DND-41 (cell line): ENCODE results near the gene CARD11.

Experiments
- ATAC-seq: fragments of 200-7000 bp; cut with Tn5 transposase; 3 replicates; pipeline ENCODE4 v1.9.1; 2021; ENCODE audit warnings: low read depth; ENCODE audit not compliant: insufficient read depth
- DNase-seq: peaks from one replicate; pipeline ENCODE4 v3.0.0-alpha.2; 2020
- H2AFZ ChIP-seq: 2 replicates; pipeline ENCODE4 v1.6.0; 2012; ENCODE audit warnings: low read depth, low read length
- H3K27ac ChIP-seq: 2 replicates; pipeline ENCODE4 v1.5.1; 2012; ENCODE audit warnings: low read length, inconsistent platforms
- H3K27me3 ChIP-seq: fragments of 200-600 bp; sonication (generic); 2 replicates; pipeline ENCODE4 v1.6.0; 2012; ENCODE audit warnings: low read length, mild to moderate bottlenecking, inconsistent platforms; ENCODE audit not compliant: insufficient read depth, poor library complexity
- H3K36me3 ChIP-seq: 2 replicates; pipeline ENCODE4 v1.5.1; 2012; ENCODE audit warnings: low read length, inconsistent platforms; ENCODE audit not compliant: insufficient read depth
- H3K4me1 ChIP-seq: 2 replicates; pipeline ENCODE4 v1.5.1; 2012; ENCODE audit warnings: mild to moderate bottlenecking, low read length; ENCODE audit not compliant: insufficient read depth
- H3K4me2 ChIP-seq: 2 replicates; pipeline ENCODE4 v1.6.0; 2012; ENCODE audit warnings: mild to moderate bottlenecking, moderate library complexity, low read length, inconsistent platforms; ENCODE audit not compliant: insufficient read depth
- H3K4me3 ChIP-seq, 2 experiments: fragments of 200-600 bp in 1 of 2; shearing (Covaris generic) in 1 of 2; 2 replicates each; pipeline ENCODE4 v1.5.1; 2012 to 2016; ENCODE audit warnings: inconsistent platforms in 2 of 2, low read length in 2 of 2, mild to moderate bottlenecking in 2 of 2, low read depth in 1 of 2, moderate library complexity in 1 of 2
- H3K79me2 ChIP-seq: 2 replicates; pipeline ENCODE4 v1.6.0; 2012; ENCODE audit warnings: low read length, inconsistent platforms; ENCODE audit not compliant: insufficient read depth
- H3K9ac ChIP-seq: 2 replicates; pipeline ENCODE4 v1.6.0; 2012; ENCODE audit warnings: low read depth, mild to moderate bottlenecking, inconsistent platforms, low read length, moderate library complexity
- H3K9me3 ChIP-seq: 2 replicates; pipeline ENCODE4 v1.5.1; 2012; ENCODE audit warnings: low read length, moderate library complexity, mild to moderate bottlenecking, inconsistent platforms; ENCODE audit not compliant: insufficient read depth, severe bottlenecking
- H4K20me1 ChIP-seq: 2 replicates; pipeline ENCODE4 v1.6.0; 2012; ENCODE audit warnings: low read length; ENCODE audit not compliant: insufficient read depth
- CTCF ChIP-seq: IDR thresholded peaks from 2 replicates; pipeline ENCODE4 v1.5.1; 2012; ENCODE audit warnings: borderline replicate concordance, low read length, moderate library complexity, mild to moderate bottlenecking; ENCODE audit not compliant: poor library complexity, severe bottlenecking; ENCODE audit errors: extremely low read depth
- EZH2 ChIP-seq: IDR thresholded peaks from 3 replicates; pipeline ENCODE4 v1.6.1; 2012; ENCODE audit warnings: borderline replicate concordance, low read depth, mild to moderate bottlenecking, moderate library complexity, low read length, inconsistent platforms; ENCODE audit not compliant: severe bottlenecking

CARD11 gene

GRCh38 chr7:2986561-2986960 is 57.1 kb downstream of the CARD11 start:
- DNase-seq (no peak), ATAC-seq (no peak)
- H3K9ac ChIP-seq = no peak overlapping the region
- no peaks in the 10 kb centered on the region for H3K36me3 ChIP-seq
- H3K4me2 ChIP-seq = no peak overlapping the region
- no peaks in the 10 kb centered on the region for H3K79me2 ChIP-seq
- no peaks in the 10 kb centered on the region for H3K9me3 ChIP-seq
- no peak overlapping the region for H2AFZ ChIP-seq
- H3K27me3 ChIP-seq = no peaks in the 10 kb centered on the region
- H3K4me3 ChIP-seq = no peak overlapping the region
- no peaks in the 10 kb centered on the region for H4K20me1 ChIP-seq
- H3K4me1 ChIP-seq = no peaks in the 10 kb centered on the region
- H3K27ac ChIP-seq = no peak overlapping the region
- TF ChIP-seq EZH2 (no peak), CTCF (no peak)

- Histone ChIP-seq H3K36me3 (no peaks in the 10 kb centered on the region), H3K4me3 (no peak overlapping the region), H3K9me3 (no peaks in the 10 kb centered on the region), H3K9ac (no peak overlapping the region), H3K27ac (no peak overlapping the region), H3K79me2 (no peaks in the 10 kb centered on the region), H2AFZ (no peak overlapping the region), H3K4me1 (no peaks in the 10 kb centered on the region), H3K4me2 (no peak overlapping the region), H4K20me1 (no peaks in the 10 kb centered on the region), H3K27me3 (no peaks in the 10 kb centered on the region)
- ATAC-seq = no peak
- TF ChIP-seq EZH2 (no peak), CTCF (no peak)
- no peak for DNase-seq
These were observed 57.8 kb downstream of the CARD11 start for GRCh38 chr7:2985866-2986265.

- Histone ChIP-seq H3K9me3 (no peaks in the 10 kb centered on the region), H3K27ac (no peak overlapping the region), H3K4me2 (no peak overlapping the region), H4K20me1 (no peaks in the 10 kb centered on the region), H2AFZ (no peak overlapping the region), H3K4me3 (no peak overlapping the region), H3K79me2 (no peaks in the 10 kb centered on the region), H3K4me1 (no peaks in the 10 kb centered on the region), H3K9ac (no peak overlapping the region), H3K36me3 (no peaks in the 10 kb centered on the region), H3K27me3 (no peaks in the 10 kb centered on the region)
- no peak for ATAC-seq
- no peak for DNase-seq
- no peak for TF ChIP-seq CTCF
- TF ChIP-seq EZH2 = no peak
These were observed 59.6 kb downstream of the CARD11 start for GRCh38 chr7:2984091-2984490.

GRCh38 chr7:2983586-2983985 is 60.1 kb downstream of the CARD11 start:
- H3K79me2 ChIP-seq = no peaks in the 10 kb centered on the region

More at GRCh38 chr7:2983586-2983985, 60.1 kb downstream of the CARD11 start:
- ATAC-seq (no peak), DNase-seq (no peak)
- Histone ChIP-seq H3K27ac (no peak overlapping the region), H3K9ac (no peak overlapping the region), H3K36me3 (no peaks in the 10 kb centered on the region), H4K20me1 (no peaks in the 10 kb centered on the region), H3K4me1 (no peaks in the 10 kb centered on the region), H3K9me3 (no peaks in the 10 kb centered on the region), H3K4me3 (no peak overlapping the region), H3K27me3 (no peaks in the 10 kb centered on the region), H2AFZ (no peak overlapping the region), H3K4me2 (no peak overlapping the region)
- TF ChIP-seq EZH2 (no peak), CTCF (no peak)
